ENCODE results near the gene LAIR2. TPM values are rescaled to one million over a fixed set of nuclear protein-coding genes. Genes with fewer than 3 reads are reported as not detected.

The LAIR2 gene
- total and polyA plus RNA-seq, 4 donors = 0.19 to 0.24 TPM; not detected in 2

DNA sequence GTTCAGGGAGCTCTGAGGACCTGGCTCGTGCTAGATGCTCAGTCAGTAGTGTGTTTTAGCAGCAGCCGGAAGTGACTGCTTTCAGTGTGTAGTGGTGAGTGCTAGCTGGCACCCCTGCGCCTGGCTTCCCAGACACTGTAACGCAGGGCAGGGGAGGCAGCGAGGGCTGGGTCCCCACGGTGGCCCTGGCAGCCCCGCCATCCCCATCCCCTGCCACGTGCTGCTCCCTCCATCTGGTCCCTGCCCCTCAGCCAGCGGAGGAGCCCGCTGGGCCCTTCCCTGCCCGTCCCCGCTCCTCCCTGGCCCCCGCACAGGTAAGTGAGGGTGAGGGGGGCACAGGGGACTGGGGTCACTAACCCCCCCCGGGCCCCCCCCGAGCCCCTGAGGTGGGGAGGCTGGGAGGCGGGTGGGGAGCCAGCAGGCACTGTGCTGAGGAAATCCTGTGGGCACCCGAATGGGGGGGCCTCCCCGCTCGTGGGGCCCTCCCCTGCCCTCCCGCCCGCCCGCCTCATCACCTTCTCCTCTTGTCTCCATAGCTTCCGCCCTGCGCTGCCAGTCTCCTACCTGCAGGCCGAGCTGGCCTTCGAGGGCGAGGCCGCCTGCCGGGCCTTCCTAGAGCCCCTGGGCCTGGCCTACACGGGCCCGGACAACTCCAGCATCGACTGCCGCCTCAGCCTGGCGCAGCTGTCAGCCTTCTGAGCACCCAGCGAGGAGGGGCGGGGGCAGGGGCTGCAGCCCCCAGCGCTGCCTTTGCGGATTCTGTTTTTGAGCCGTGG lies 42.2 kb upstream of the LAIR2 start (continued):
- TF ChIP-seq, protein P1, sequence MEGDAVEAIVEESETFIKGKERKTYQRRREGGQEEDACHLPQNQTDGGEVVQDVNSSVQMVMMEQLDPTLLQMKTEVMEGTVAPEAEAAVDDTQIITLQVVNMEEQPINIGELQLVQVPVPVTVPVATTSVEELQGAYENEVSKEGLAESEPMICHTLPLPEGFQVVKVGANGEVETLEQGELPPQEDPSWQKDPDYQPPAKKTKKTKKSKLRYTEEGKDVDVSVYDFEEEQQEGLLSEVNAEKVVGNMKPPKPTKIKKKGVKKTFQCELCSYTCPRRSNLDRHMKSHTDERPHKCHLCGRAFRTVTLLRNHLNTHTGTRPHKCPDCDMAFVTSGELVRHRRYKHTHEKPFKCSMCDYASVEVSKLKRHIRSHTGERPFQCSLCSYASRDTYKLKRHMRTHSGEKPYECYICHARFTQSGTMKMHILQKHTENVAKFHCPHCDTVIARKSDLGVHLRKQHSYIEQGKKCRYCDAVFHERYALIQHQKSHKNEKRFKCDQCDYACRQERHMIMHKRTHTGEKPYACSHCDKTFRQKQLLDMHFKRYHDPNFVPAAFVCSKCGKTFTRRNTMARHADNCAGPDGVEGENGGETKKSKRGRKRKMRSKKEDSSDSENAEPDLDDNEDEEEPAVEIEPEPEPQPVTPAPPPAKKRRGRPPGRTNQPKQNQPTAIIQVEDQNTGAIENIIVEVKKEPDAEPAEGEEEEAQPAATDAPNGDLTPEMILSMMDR (IDR thresholded peaks at IDR 0.05; ENCODE audit: low read depth, low read length, missing input control) = no peak
- TF ChIP-seq EGR1 (IDR thresholded peaks at IDR 0.05; ENCODE audit: low read depth in 2 of 2) (no peak), RAD21 (IDR thresholded peaks at IDR 0.05) (no peak), GABPA (IDR thresholded peaks at IDR 0.05 in 1 of 2, conservative IDR thresholded peaks at IDR 0.05 in 1 of 2) (no peak)
- TF ChIP-seq, protein P2, sequence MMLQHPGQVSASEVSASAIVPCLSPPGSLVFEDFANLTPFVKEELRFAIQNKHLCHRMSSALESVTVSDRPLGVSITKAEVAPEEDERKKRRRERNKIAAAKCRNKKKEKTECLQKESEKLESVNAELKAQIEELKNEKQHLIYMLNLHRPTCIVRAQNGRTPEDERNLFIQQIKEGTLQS (IDR thresholded peaks at IDR 0.05) = no peak

DNA sequence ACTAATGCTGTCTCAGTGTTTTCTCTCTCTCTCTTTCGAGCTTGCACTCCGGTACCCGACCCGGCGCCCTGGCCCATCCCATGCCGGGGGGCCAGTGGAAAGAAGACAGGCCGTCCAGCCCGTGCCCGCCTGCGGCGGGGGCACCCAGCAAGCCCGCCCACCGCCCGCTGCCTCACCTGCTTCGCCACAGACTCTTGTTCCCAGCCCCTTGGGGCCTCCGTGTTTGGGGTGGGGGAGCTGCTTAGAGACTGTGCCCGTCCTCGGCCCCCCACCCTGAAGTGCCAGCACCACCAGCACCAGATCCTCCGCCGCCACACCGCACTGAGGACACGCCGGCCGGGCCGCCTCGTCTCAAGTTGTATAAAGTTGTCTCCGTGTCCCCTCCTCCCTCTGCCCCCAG lies 41.4 kb upstream of the LAIR2 start:
- Histone ChIP-seq H3K9ac (ENCODE audit: low read depth in 1 of 2, low read length in 2 of 2) (no peak overlapping the region), H3K4me3 (ENCODE audit: low read depth in 1 of 3, low read length in 3 of 3) (no peak overlapping the region), H3K36me3 (ENCODE audit: control insufficient read depth in 4 of 4, insufficient read depth in 3 of 4, low read depth in 1 of 4, low read length in 3 of 4) (peaks cover 23 to 53% (median 42%) of the 10 kb centered on the region in 4 donors), H3K9me3 (ENCODE audit: control insufficient read depth in 4 of 4, low read length in 3 of 4) (no peaks in the 10 kb centered on the region), H3K4me1 (ENCODE audit: control insufficient read depth in 4 of 4, insufficient read depth in 4 of 4, low read length in 3 of 4) (peaks cover 8 to 26% (median 17%) of the 10 kb centered on the region in 4 donors), H3K27ac (ENCODE audit: low read depth in 1 of 2, low read length in 2 of 2) (no peak overlapping the region), H3K27me3 (ENCODE audit: control insufficient read depth in 4 of 4, insufficient read depth in 4 of 4, low read length in 3 of 4) (no peaks in the 10 kb centered on the region)
- DNase-seq (ENCODE audit: low spot score) = no peak
- 88% methylated on average over 27 of the region's 27 CpGs for WGBS
- TF ChIP-seq, protein P1 (IDR thresholded peaks at IDR 0.05; ENCODE audit: low read depth, low read length, missing input control) = no peak
- TF ChIP-seq REST (IDR thresholded peaks at IDR 0.05) (no peak), HNF4G (IDR thresholded peaks at IDR 0.05) (no peak)

- WGBS = 63% methylated on average over 3 of the region's 3 CpGs
- no peak for DNase-seq (ENCODE audit: low spot score)
- Histone ChIP-seq H3K4me1 (ENCODE audit: control insufficient read depth in 4 of 4, insufficient read depth in 4 of 4, low read length in 3 of 4) (peaks cover 8 to 26% (median 17%) of the 10 kb centered on the region in 4 donors), H3K4me3 (ENCODE audit: low read depth in 1 of 3, low read length in 3 of 3) (no peak overlapping the region), H3K9ac (ENCODE audit: low read depth in 1 of 2, low read length in 2 of 2) (no peak overlapping the region), H3K27ac (ENCODE audit: low read depth in 1 of 2, low read length in 2 of 2) (no peak overlapping the region), H3K36me3 (ENCODE audit: control insufficient read depth in 4 of 4, insufficient read depth in 3 of 4, low read depth in 1 of 4, low read length in 3 of 4) (peaks cover 19 to 49% (median 38%) of the 10 kb centered on the region in 4 donors), H3K27me3 (ENCODE audit: control insufficient read depth in 4 of 4, insufficient read depth in 4 of 4, low read length in 3 of 4) (no peaks in the 10 kb centered on the region), H3K9me3 (ENCODE audit: control insufficient read depth in 4 of 4, low read length in 3 of 4) (no peaks in the 10 kb centered on the region)
- TF ChIP-seq RXRA (IDR thresholded peaks at IDR 0.05) (no peak), JUND (IDR thresholded peaks at IDR 0.05) (no peak), HNF4G (IDR thresholded peaks at IDR 0.05) (no peak), YY1 (IDR thresholded peaks at IDR 0.05) (no peak), MAX (IDR thresholded peaks at IDR 0.05) (no peak), FOXA1 (IDR thresholded peaks at IDR 0.05) (no peak), EGR1 (IDR thresholded peaks at IDR 0.05; ENCODE audit: low read depth in 2 of 2) (no peak), RAD21 (IDR thresholded peaks at IDR 0.05) (no peak), GABPA (IDR thresholded peaks at IDR 0.05 in 1 of 2, conservative IDR thresholded peaks at IDR 0.05 in 1 of 2) (no peak), REST (IDR thresholded peaks at IDR 0.05) (no peak), NR2F2 (IDR thresholded peaks at IDR 0.05) (no peak), TAF1 (conservative IDR thresholded peaks at IDR 0.05) (no peak), SP1 (IDR thresholded peaks at IDR 0.05) (no peak), FOXA2 (IDR thresholded peaks at IDR 0.05) (no peak), HNF4A (conservative IDR thresholded peaks at IDR 0.05) (no peak)
Observed at GRCh38 chr19:54461613-54462012, 41.0 kb upstream of the LAIR2 start.

All from liver (tissue), 9 donors.